ENCODE measurements around the gene CARMIL1. TPM values are rescaled to one million over a fixed set of nuclear protein-coding genes. Genes with fewer than 3 reads are reported as not detected.

Gene CARMIL1
- total RNA-seq, 1 experiment from 2014 or later = 0.43 TPM

- no peaks in the 10 kb centered on the region for H3K9me3 ChIP-seq (replicated peaks)
- DNase-seq = no peak
- no peaks in the 10 kb centered on the region for H3K36me3 ChIP-seq
These were observed 21.4 kb upstream of the CARMIL1 start for GRCh38 chr6:25257686-25258348.

GRCh38 chr6:25259756-25260155 is 19.4 kb upstream of the CARMIL1 start:
- Histone ChIP-seq H3K4me3 (no peak overlapping the region), H3K9me3 (replicated peaks) (no peaks in the 10 kb centered on the region), H3K36me3 (no peaks in the 10 kb centered on the region), H3K27me3 (no peaks in the 10 kb centered on the region), H3K4me1 (no peaks in the 10 kb centered on the region), H3K27ac (no peak overlapping the region)
- DNase-seq = no peak

More at GRCh38 chr6:25257686-25258348, 21.4 kb upstream of the CARMIL1 start:
- H3K4me3 ChIP-seq = no peak overlapping the region
- H3K27ac ChIP-seq = no peak overlapping the region
- H3K4me1 ChIP-seq = no peaks in the 10 kb centered on the region
- no peaks in the 10 kb centered on the region for H3K27me3 ChIP-seq

- H3K9me3 ChIP-seq (replicated peaks) = no peaks in the 10 kb centered on the region
- DNase-seq = no peak
- no peak overlapping the region for H3K4me3 ChIP-seq
- no peaks in the 10 kb centered on the region for H3K36me3 ChIP-seq
- no peaks in the 10 kb centered on the region for H3K4me1 ChIP-seq
- no peaks in the 10 kb centered on the region for H3K27me3 ChIP-seq
- no peak overlapping the region for H3K27ac ChIP-seq
These were observed 15.5 kb upstream of the CARMIL1 start for GRCh38 chr6:25263657-25264056.

GRCh38 chr6:25266456-25267100 is 12.6 kb upstream of the CARMIL1 start:
- Histone ChIP-seq H3K36me3 (no peaks in the 10 kb centered on the region), H3K4me1 (no peaks in the 10 kb centered on the region), H3K27me3 (no peaks in the 10 kb centered on the region), H3K27ac (no peak overlapping the region), H3K9me3 (replicated peaks) (no peaks in the 10 kb centered on the region), H3K4me3 (no peak overlapping the region)
- DNase-seq = no peak

GRCh38 chr6:25267662-25268061 is 11.5 kb upstream of the CARMIL1 start:
- Histone ChIP-seq H3K27me3 (no peaks in the 10 kb centered on the region), H3K4me3 (no peak overlapping the region), H3K9me3 (replicated peaks) (no peaks in the 10 kb centered on the region), H3K27ac (no peak overlapping the region), H3K36me3 (no peaks in the 10 kb centered on the region), H3K4me1 (no peaks in the 10 kb centered on the region)
- DNase-seq = no peak

- Histone ChIP-seq H3K36me3 (no peaks in the 10 kb centered on the region), H3K9me3 (replicated peaks) (no peaks in the 10 kb centered on the region)
These were observed 8.6 kb upstream of the CARMIL1 start for GRCh38 chr6:25270559-25270958.

GRCh38 chr6:25275436-25275835 is 3.7 kb upstream of the CARMIL1 start:
- H3K4me1 ChIP-seq = no peaks in the 10 kb centered on the region
- H3K36me3 ChIP-seq = no peaks in the 10 kb centered on the region
- no peak overlapping the region for H3K4me3 ChIP-seq
- no peaks in the 10 kb centered on the region for H3K9me3 ChIP-seq (replicated peaks)
- H3K27ac ChIP-seq = no peak overlapping the region
- no peaks in the 10 kb centered on the region for H3K27me3 ChIP-seq
- no peak for DNase-seq

More at GRCh38 chr6:25270559-25270958, 8.6 kb upstream of the CARMIL1 start:
- DNase-seq = no peak
- Histone ChIP-seq H3K4me3 (no peak overlapping the region), H3K4me1 (no peaks in the 10 kb centered on the region), H3K27ac (no peak overlapping the region), H3K27me3 (no peaks in the 10 kb centered on the region)

- DNase-seq = no peak
- Histone ChIP-seq H3K27ac (no peak overlapping the region), H3K36me3 (no peaks in the 10 kb centered on the region), H3K27me3 (no peaks in the 10 kb centered on the region), H3K4me3 (no peak overlapping the region), H3K9me3 (replicated peaks) (no peaks in the 10 kb centered on the region), H3K4me1 (no peaks in the 10 kb centered on the region)
These were observed 1.8 kb upstream of the CARMIL1 start for GRCh38 chr6:25277386-25277785.

GRCh38 chr6:25277857-25278256 is 1.3 kb upstream of the CARMIL1 start:
- DNase-seq = no peak
- H3K4me1 ChIP-seq = no peaks in the 10 kb centered on the region
- no peak overlapping the region for H3K4me3 ChIP-seq

GRCh38 chr6:25278261-25278913 is 787 bp upstream of the CARMIL1 start:
- Histone ChIP-seq H3K4me1 (no peaks in the 10 kb centered on the region), H3K36me3 (no peaks in the 10 kb centered on the region), H3K4me3 (peak overlapping the region; percentile 65), H3K27me3 (no peaks in the 10 kb centered on the region), H3K9me3 (replicated peaks) (no peaks in the 10 kb centered on the region), H3K27ac (no peak overlapping the region)
- no peak for DNase-seq

More at GRCh38 chr6:25277857-25278256, 1.3 kb upstream of the CARMIL1 start:
- Histone ChIP-seq H3K36me3 (no peaks in the 10 kb centered on the region), H3K27ac (no peak overlapping the region), H3K27me3 (no peaks in the 10 kb centered on the region), H3K9me3 (replicated peaks) (no peaks in the 10 kb centered on the region)

GRCh38 chr6:25279748-25280343 is 672 bp downstream of the CARMIL1 start:
- Histone ChIP-seq H3K27ac (no peak overlapping the region), H3K9me3 (replicated peaks) (no peaks in the 10 kb centered on the region), H3K4me3 (peak overlapping the region; percentile 65; the same call in 1 of the 2 replicates), H3K4me1 (no peaks in the 10 kb centered on the region), H3K27me3 (no peaks in the 10 kb centered on the region), H3K36me3 (no peaks in the 10 kb centered on the region)
- no peak for DNase-seq

GRCh38 chr6:25280344-25281074 is 1.3 kb downstream of the CARMIL1 start:
- DNase-seq = no peak
- Histone ChIP-seq H3K27ac (no peak overlapping the region), H3K4me3 (no peak overlapping the region), H3K27me3 (no peaks in the 10 kb centered on the region), H3K4me1 (no peaks in the 10 kb centered on the region), H3K9me3 (replicated peaks) (no peaks in the 10 kb centered on the region), H3K36me3 (no peaks in the 10 kb centered on the region)

GRCh38 chr6:25286891-25287290 is 7.7 kb downstream of the CARMIL1 start:
- DNase-seq = no peak
- no peaks in the 10 kb centered on the region for H3K4me1 ChIP-seq
- H3K27ac ChIP-seq = no peak overlapping the region
- no peaks in the 10 kb centered on the region for H3K9me3 ChIP-seq (replicated peaks)
- no peak overlapping the region for H3K4me3 ChIP-seq
- no peaks in the 10 kb centered on the region for H3K36me3 ChIP-seq
- no peaks in the 10 kb centered on the region for H3K27me3 ChIP-seq

GRCh38 chr6:25287941-25288340 is 8.8 kb downstream of the CARMIL1 start:
- H3K9me3 ChIP-seq (replicated peaks) = no peaks in the 10 kb centered on the region
- DNase-seq = no peak

More at GRCh38 chr6:25287941-25288340, 8.8 kb downstream of the CARMIL1 start:
- Histone ChIP-seq H3K4me1 (no peaks in the 10 kb centered on the region), H3K27ac (no peak overlapping the region), H3K27me3 (no peaks in the 10 kb centered on the region), H3K36me3 (no peaks in the 10 kb centered on the region), H3K4me3 (no peak overlapping the region)
